Activated T-helper 2 cell treated with anti-CD3 and anti-CD28 coated beads, Interferon-gamma antibody, Interleukin-2, Interleukin-4, amounts not matched to agents 10 μg/mL and 5 μg/mL and 100 μg/mL, durations not matched to agents 14 hours and 24 hours and 36 hours (primary cell): ENCODE data around the gene GRIA2. TPM values are rescaled to one million over a fixed set of nuclear protein-coding genes. Genes with fewer than 3 reads are reported as not detected.

Experiments
- DNase-seq: peaks from one replicate; pipeline ENCODE4 v3.0.0; 2021; ENCODE audit warnings: low spot score
- H3K27ac Mint-ChIP-seq: one replicate; pipeline ENCODE4 v1.8.0; 2021; ENCODE audit warnings: mixed read lengths
- H3K27me3 Mint-ChIP-seq: one replicate; pipeline ENCODE4 v1.8.0; 2021; ENCODE audit warnings: low read depth, mixed read lengths
- H3K36me3 Mint-ChIP-seq: one replicate; pipeline ENCODE4 v1.8.0; 2021; ENCODE audit warnings: low read depth, mixed read lengths
- H3K4me1 Mint-ChIP-seq: one replicate; pipeline ENCODE4 v1.8.0; 2021; ENCODE audit warnings: low read depth, mixed read lengths
- H3K4me3 Mint-ChIP-seq: one replicate; pipeline ENCODE4 v1.8.0; 2021; ENCODE audit warnings: low read depth, mild to moderate bottlenecking, moderate library complexity, mixed read lengths
- H3K9me3 Mint-ChIP-seq: one replicate; pipeline ENCODE4 v1.8.0; 2021; ENCODE audit warnings: mixed read lengths
- intact Hi-C: fragments of 100-400 bp; cut with micrococcal nuclease; formaldehyde crosslinking; loops from one replicate; pipeline ENCODE4 v1.15.1; 2023
- total RNA-seq: library from RNA; stranded (reverse); gene quantifications from 2 replicates; pipeline ENCODE4 v1.2.3, GENCODE V29; 2022

Gene GRIA2
- total RNA-seq, 1 donor from 2014 or later: not detected

DNA sequence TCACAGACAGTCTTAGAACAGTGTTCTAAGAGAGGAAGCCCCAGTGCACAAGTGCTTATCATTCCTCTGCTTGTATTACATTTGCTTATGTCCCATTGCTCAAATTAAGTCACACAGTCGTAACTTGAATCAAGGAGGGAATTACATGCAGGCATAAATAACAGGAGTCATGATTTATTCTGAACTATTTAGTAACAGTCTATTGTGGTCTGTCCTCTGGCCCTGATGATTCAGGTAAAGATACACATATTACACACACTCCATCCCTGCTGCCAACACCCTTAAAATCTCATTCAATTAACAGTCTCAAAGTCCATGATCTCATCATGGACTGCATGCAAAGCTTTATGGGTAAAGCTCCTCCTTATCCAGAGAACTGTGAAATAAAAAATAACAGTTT is 60.1 kb downstream of the GRIA2 start:
- Mint-ChIP-seq H3K4me1 (no peaks in the 10 kb centered on the region), H3K36me3 (no peaks in the 10 kb centered on the region), H3K27me3 (no peaks in the 10 kb centered on the region), H3K27ac (no peak overlapping the region), H3K9me3 (peaks cover 3% of the 10 kb centered on the region), H3K4me3 (no peak overlapping the region)
- intact Hi-C loops: no loop called here
- no peak for DNase-seq

DNA sequence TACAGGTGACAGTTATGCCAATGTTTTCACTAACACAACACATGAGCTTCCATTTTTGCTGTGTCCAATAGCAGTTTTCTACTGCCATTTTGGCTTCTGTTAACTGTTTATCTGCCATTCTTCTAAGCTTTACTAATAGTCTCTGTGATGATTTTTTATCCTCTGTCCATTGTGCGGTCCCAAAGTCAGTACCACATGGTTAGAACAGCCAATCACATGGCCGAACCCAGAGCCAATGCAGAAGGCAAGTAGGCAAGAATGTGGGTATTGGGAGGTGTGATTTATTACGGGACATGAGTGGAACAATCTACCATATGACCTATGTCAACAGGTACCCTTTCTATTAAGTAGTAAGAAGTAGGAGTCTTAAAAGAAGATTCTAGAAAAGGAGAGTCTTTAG is 61.5 kb downstream of the GRIA2 start:
- Mint-ChIP-seq H3K4me3 (no peak overlapping the region), H3K9me3 (no peaks in the 10 kb centered on the region), H3K36me3 (no peaks in the 10 kb centered on the region), H3K4me1 (no peaks in the 10 kb centered on the region), H3K27ac (no peak overlapping the region), H3K27me3 (no peaks in the 10 kb centered on the region)
- DNase-seq: no peak
- intact Hi-C loops: no loop called here

DNA sequence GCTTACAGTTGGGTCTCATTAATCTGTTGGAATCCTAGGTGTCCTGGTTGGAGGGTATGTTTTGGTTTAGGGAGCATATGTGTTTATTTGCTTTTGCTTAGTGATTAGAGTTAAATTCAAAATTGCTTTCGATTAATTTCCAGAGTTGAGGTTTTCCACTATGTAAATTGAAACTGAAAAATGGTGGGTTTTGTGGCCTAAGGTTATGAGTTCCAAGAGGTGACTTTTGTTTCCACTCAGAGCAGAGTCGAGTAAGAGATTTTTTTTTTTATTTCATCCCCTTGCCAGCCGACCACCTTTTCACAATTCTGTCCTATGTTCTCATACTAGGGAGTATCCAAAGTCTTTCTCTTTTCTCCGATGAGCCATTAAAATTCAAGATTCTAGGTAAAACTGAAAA is 66.9 kb downstream of the GRIA2 start:
- Mint-ChIP-seq H3K9me3 (no peaks in the 10 kb centered on the region), H3K4me1 (peaks cover 2% of the 10 kb centered on the region), H3K4me3 (no peak overlapping the region), H3K36me3 (no peaks in the 10 kb centered on the region), H3K27me3 (no peaks in the 10 kb centered on the region), H3K27ac (no peak overlapping the region)
- DNase-seq: no peak
- intact Hi-C loops: no loop called here

DNA sequence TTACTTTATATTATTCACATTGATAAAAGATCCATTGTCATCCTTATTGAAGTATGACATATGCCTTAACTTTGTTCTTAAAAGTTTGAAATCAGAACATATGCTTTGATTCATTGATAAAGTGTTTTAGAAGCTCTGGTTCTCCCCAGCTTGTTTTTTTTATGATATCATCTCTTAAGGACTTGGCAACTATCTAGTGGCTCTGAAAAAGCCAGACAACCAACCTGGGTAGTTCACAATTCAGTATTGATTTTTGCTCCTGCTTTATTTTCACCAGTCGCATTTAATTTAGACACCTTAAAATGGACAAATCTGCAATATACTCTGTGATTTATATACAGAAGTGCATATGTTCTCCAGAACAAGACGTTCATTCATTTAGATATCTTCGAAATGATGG is 70.1 kb downstream of the GRIA2 start:
- intact Hi-C loops: no loop called here
- H3K27ac Mint-ChIP-seq: no peak overlapping the region
- H3K27me3 Mint-ChIP-seq: no peaks in the 10 kb centered on the region
- no peaks in the 10 kb centered on the region for H3K9me3 Mint-ChIP-seq
- no peaks in the 10 kb centered on the region for H3K36me3 Mint-ChIP-seq
- H3K4me1 Mint-ChIP-seq: peaks cover 2% of the 10 kb centered on the region
- no peak overlapping the region for H3K4me3 Mint-ChIP-seq
- DNase-seq: no peak

DNA sequence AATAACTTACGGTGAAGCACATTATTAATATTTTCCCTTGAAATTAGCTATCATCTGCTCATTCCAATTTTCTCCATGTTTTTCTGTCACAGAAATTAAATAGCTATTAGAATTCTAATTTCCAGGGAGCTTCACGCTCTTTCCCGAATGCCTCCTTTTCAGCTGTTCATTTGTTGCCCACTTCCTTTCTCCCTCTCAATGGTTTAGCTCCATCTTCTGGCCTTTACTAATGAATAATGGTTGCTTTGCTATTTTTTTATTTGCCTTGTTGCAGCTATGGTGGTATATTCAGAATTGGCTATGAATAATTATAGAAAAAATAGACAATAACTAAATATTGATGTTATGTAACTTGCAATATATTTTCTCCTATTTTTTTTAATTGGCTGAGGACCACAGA is 70.5 kb downstream of the GRIA2 start:
- Mint-ChIP-seq H3K36me3 (no peaks in the 10 kb centered on the region), H3K27me3 (no peaks in the 10 kb centered on the region), H3K4me3 (no peak overlapping the region), H3K4me1 (peaks cover 2% of the 10 kb centered on the region), H3K27ac (no peak overlapping the region), H3K9me3 (no peaks in the 10 kb centered on the region)
- no peak for DNase-seq
- intact Hi-C loops: no loop called here

DNA sequence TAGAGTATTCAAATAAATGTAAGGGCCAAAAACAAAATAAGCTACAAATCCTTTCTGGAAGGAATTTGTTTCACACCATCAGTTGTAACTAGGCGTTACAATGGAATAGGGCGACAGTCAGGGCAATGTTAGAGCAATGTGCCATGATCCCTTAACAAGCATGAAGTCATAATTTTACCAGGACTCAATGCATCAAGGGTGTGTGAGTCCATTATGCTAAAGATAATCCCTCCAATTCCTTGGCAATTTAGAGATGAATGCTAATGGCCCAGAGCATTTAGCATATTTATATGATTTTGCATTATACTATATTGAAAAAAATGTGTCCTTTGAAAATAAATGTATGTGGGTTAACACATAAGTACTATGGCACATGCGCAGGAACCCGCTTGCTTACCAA is 73.1 kb downstream of the GRIA2 start:
- intact Hi-C loops: no loop called here
- no peak for DNase-seq
- no peaks in the 10 kb centered on the region for H3K4me1 Mint-ChIP-seq

DNA sequence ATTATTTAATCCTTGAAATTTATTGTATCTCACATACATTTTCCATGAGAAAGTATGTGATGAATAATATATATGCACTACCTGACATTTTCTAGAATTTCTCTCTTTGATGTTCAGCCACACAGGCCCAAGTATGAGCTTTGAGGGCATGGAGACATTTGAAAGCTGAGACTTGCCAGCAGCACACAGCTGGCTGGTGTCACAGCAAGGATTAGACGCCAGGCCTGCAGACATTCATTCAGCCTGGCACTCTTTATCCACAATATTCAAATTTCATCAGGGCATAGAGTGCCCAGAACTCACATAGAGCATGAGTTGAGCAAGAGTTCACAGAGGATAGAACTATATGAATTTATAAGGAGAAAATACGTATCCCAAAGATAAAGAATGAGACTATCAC is 74.0 kb downstream of the GRIA2 start:
- intact Hi-C loops: no loop called here
- Mint-ChIP-seq H3K27me3 (no peaks in the 10 kb centered on the region), H3K9me3 (no peaks in the 10 kb centered on the region), H3K4me1 (no peaks in the 10 kb centered on the region), H3K36me3 (no peaks in the 10 kb centered on the region), H3K27ac (no peak overlapping the region), H3K4me3 (no peak overlapping the region)
- DNase-seq: no peak

More for the DNA sequence above, 73.1 kb downstream of the GRIA2 start:
- no peaks in the 10 kb centered on the region for H3K36me3 Mint-ChIP-seq
- no peaks in the 10 kb centered on the region for H3K9me3 Mint-ChIP-seq
- H3K27ac Mint-ChIP-seq: no peak overlapping the region
- H3K4me3 Mint-ChIP-seq: no peak overlapping the region
- no peaks in the 10 kb centered on the region for H3K27me3 Mint-ChIP-seq

DNA sequence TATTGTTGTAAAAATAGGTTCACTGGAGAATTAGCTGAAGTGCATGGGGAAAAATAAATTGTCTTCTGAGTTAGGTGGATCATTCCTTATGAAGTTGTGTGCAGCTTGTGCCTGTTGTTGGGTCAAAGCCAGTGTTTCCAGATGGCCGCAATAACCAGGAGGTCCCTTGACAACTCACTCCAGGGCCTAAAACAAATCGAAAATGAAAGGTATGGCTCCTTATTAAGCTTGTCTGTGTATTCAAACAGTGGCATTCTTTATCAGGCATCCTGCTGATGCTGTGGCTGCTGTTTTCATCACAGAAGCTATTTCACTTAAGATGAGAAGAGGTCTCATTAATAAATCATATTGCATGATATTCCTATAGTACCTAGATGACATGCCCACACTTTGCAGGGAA is 80.2 kb downstream of the GRIA2 start:
- no peaks in the 10 kb centered on the region for H3K9me3 Mint-ChIP-seq
- H3K36me3 Mint-ChIP-seq: no peaks in the 10 kb centered on the region
- H3K4me3 Mint-ChIP-seq: no peak overlapping the region
- no peak overlapping the region for H3K27ac Mint-ChIP-seq
- no peaks in the 10 kb centered on the region for H3K4me1 Mint-ChIP-seq
- intact Hi-C loops: no loop called here
- no peak for DNase-seq
- no peaks in the 10 kb centered on the region for H3K27me3 Mint-ChIP-seq

DNA sequence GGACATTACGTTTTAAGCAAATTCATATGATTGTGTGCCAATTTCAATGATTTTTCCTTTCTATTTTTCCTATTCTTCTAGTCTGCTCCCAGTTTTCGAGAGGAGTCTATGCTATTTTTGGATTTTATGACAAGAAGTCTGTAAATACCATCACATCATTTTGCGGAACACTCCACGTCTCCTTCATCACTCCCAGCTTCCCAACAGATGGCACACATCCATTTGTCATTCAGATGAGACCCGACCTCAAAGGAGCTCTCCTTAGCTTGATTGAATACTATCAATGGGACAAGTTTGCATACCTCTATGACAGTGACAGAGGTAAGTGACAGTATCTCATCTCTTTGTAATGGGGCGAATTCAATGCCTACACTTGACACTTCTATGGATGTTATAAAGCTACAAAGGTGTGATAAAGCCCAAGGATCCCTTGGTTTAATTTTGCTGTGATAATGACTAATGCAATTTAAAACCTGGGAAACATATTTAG is 83.0 kb downstream of the GRIA2 start:
- DNase-seq: no peak
- Mint-ChIP-seq H3K27me3 (no peaks in the 10 kb centered on the region), H3K4me1 (no peaks in the 10 kb centered on the region), H3K4me3 (no peak overlapping the region), H3K27ac (no peak overlapping the region), H3K36me3 (no peaks in the 10 kb centered on the region), H3K9me3 (no peaks in the 10 kb centered on the region)
- intact Hi-C loops: no loop called here

DNA sequence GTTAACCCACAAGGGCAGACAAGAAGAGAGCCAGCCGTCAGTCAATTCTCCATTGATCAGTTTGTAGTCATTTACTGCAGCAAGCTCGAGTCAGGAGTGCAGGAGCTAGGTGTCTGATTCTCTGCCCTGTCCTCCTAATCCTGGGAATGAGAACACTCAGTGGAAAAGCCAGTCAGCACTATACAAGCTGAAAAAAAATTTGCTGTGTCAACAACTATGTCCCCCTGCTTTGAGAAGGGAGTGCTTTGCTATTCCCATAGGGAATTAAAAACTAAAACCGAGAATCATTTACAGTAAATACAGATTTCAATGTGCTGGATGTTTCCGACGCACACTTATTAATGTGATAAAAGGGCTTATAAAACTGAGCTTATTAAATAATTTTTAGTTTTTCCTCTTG is 84.2 kb downstream of the GRIA2 start:
- Mint-ChIP-seq H3K9me3 (no peaks in the 10 kb centered on the region), H3K27ac (no peak overlapping the region), H3K36me3 (no peaks in the 10 kb centered on the region), H3K4me3 (no peak overlapping the region), H3K27me3 (no peaks in the 10 kb centered on the region), H3K4me1 (no peaks in the 10 kb centered on the region)
- no peak for DNase-seq
- intact Hi-C loops: no loop called here

DNA sequence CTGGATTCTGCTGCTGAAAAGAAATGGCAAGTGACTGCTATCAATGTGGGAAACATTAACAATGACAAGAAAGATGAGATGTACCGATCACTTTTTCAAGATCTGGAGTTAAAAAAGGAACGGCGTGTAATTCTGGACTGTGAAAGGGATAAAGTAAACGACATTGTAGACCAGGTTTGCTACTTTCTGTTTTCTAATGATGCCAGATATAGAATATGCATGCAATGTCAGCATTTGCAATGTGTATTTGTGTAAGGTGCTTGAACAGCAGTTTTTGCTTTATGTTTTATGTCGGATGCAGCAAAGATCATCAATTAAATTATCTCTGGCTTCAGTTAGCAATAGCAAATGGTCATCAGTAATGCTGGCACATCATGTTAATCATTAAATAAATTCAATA is 92.2 kb downstream of the GRIA2 start:
- intact Hi-C loops: no loop called here
- H3K27ac Mint-ChIP-seq: no peak overlapping the region
- H3K36me3 Mint-ChIP-seq: no peaks in the 10 kb centered on the region

DNA sequence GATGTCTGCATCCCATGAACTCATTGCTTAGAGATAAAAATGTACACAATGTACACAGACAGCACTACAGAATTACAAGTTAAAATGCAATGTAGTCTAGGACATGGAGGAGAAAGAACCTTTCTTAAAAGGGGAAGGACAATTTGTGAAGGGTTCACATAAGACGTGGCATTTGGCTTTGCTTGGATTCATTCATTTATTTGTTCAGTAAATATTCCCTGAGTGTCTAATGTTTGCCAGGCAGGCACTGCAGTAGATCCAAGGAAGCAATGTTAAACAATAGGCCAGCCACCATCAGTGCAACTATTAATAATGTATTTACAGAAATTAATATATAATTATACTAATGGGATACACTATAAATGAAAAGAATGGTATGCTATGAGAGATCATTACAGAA is 94.4 kb downstream of the GRIA2 start:
- intact Hi-C loops: no loop called here
- no peak overlapping the region for H3K27ac Mint-ChIP-seq
- H3K9me3 Mint-ChIP-seq: no peaks in the 10 kb centered on the region
- no peak for DNase-seq
- H3K27me3 Mint-ChIP-seq: no peaks in the 10 kb centered on the region
- H3K4me3 Mint-ChIP-seq: no peak overlapping the region
- H3K4me1 Mint-ChIP-seq: no peaks in the 10 kb centered on the region
- H3K36me3 Mint-ChIP-seq: no peaks in the 10 kb centered on the region

More for the DNA sequence above, 92.2 kb downstream of the GRIA2 start:
- H3K4me3 Mint-ChIP-seq: no peak overlapping the region
- H3K9me3 Mint-ChIP-seq: no peaks in the 10 kb centered on the region
- H3K27me3 Mint-ChIP-seq: no peaks in the 10 kb centered on the region
- H3K4me1 Mint-ChIP-seq: no peaks in the 10 kb centered on the region
- DNase-seq: no peak

DNA sequence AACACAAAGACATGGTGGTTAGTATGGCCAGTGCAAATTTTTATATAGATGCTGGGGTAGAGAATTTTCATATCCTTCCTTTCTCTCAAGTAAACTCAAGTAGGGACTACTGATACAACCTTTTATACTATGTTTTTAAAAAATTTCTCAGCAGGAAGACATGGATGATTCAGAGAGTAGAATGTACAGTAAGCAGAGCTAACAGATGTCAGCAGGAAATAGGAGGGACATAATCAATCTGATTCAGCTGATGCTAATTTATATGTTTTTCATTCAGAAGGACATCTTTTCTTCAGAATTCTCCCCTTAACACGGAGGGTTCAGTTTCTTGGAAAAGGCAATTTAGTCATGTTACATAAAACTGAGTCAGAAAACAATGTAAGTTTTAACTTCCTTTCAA is 95.4 kb downstream of the GRIA2 start:
- DNase-seq: no peak
- intact Hi-C loops: no loop called here
- no peak overlapping the region for H3K4me3 Mint-ChIP-seq
- no peak overlapping the region for H3K27ac Mint-ChIP-seq
- H3K9me3 Mint-ChIP-seq: no peaks in the 10 kb centered on the region
- no peaks in the 10 kb centered on the region for H3K4me1 Mint-ChIP-seq
- H3K27me3 Mint-ChIP-seq: no peaks in the 10 kb centered on the region
- H3K36me3 Mint-ChIP-seq: no peaks in the 10 kb centered on the region

DNA sequence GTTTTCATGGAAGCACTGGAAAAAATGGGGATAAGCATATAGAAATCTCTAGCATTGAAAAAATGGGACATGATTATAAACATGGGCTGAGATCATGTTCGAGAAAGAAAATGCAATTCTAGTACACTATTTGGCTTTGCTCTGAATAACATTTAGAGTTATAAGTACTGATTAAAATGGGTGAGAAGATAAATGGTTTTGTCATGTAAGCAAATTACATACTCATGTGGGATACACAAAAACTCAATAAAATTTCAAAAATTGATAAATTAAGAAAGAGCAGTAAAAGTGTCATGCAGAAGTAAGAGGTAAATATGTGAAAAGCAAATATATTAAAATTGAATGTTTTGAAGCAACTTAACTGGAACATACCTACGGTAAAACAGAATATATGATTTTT is 99.6 kb downstream of the GRIA2 start:
- Mint-ChIP-seq H3K27ac (no peak overlapping the region), H3K4me1 (no peaks in the 10 kb centered on the region), H3K4me3 (no peak overlapping the region), H3K36me3 (no peaks in the 10 kb centered on the region), H3K27me3 (no peaks in the 10 kb centered on the region), H3K9me3 (no peaks in the 10 kb centered on the region)
- DNase-seq: no peak
- intact Hi-C loops: no loop called here
